Measurements from ENCODE around the gene BMPER.

DNA sequence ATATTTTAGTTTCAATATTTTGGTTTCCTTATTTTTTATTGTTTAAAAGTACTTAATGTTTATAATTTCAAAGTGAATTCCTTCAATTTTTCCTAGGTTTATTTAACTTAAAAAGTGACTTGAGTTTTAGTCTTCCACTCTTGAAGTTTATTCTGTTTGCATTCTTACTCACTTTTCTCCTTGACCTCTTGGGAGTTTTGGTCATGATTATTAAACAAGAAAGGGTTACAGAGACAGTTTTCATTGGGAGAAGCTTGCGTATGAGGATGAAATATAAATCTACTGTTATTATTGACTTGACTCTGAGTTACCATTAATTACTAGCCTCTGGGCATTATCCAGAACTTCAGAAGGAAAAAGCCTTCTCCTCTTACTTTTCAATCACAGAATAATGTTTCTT lies 216.0 kb downstream of the BMPER start:
- TF ChIP-seq, protein P1, sequence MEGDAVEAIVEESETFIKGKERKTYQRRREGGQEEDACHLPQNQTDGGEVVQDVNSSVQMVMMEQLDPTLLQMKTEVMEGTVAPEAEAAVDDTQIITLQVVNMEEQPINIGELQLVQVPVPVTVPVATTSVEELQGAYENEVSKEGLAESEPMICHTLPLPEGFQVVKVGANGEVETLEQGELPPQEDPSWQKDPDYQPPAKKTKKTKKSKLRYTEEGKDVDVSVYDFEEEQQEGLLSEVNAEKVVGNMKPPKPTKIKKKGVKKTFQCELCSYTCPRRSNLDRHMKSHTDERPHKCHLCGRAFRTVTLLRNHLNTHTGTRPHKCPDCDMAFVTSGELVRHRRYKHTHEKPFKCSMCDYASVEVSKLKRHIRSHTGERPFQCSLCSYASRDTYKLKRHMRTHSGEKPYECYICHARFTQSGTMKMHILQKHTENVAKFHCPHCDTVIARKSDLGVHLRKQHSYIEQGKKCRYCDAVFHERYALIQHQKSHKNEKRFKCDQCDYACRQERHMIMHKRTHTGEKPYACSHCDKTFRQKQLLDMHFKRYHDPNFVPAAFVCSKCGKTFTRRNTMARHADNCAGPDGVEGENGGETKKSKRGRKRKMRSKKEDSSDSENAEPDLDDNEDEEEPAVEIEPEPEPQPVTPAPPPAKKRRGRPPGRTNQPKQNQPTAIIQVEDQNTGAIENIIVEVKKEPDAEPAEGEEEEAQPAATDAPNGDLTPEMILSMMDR (IDR thresholded peaks at IDR 0.05; ENCODE audit: poor library complexity): no peak
- TF ChIP-seq EZH2 (IDR thresholded peaks at IDR 0.05; ENCODE audit: borderline replicate concordance) (no peak), EZH2phosphoT487 (IDR thresholded peaks at IDR 0.05; ENCODE audit: low read depth, severe bottlenecking, unreplicated experiment) (no peak)
